Calu3 (cell line): ENCODE data around the gene KIF18B. TPM values are rescaled to one million over a fixed set of nuclear protein-coding genes. Genes with fewer than 3 reads are reported as not detected.

Experiments
- BruUV-seq: library from RNA; stranded (reverse); fragments of 400-500 nt; replicated peaks from 2 replicates; lab custom pipeline; 2021; lab: Mats Ljungman, UMichigan
- CTCF ChIA-PET: fragments of 300-600 bp; sonication (Branson Sonifier 250); formaldehyde crosslinking; loops from one replicate; lab custom pipeline; 2022; ENCODE audit warnings: antibody characterized with exemption; lab: Charles Lee
- DNase-seq: peaks from one replicate; pipeline ENCODE4 v3.0.0; 2022
- H3K27ac Mint-ChIP-seq: one replicate; pipeline ENCODE4 v1.8.0; 2022; ENCODE audit warnings: mixed read lengths; ENCODE audit not compliant: unreplicated experiment
- H3K27me3 Mint-ChIP-seq: one replicate; pipeline ENCODE4 v1.8.0; 2022; ENCODE audit warnings: mixed read lengths; ENCODE audit not compliant: unreplicated experiment
- H3K36me3 Mint-ChIP-seq: one replicate; pipeline ENCODE4 v1.8.0; 2022; ENCODE audit warnings: mild to moderate bottlenecking, moderate library complexity, mixed read lengths; ENCODE audit not compliant: insufficient read depth, unreplicated experiment
- H3K4me1 Mint-ChIP-seq: one replicate; pipeline ENCODE4 v1.8.0; 2022; ENCODE audit warnings: mild to moderate bottlenecking, low read depth, mixed read lengths; ENCODE audit not compliant: unreplicated experiment
- H3K4me3 Mint-ChIP-seq: one replicate; pipeline ENCODE4 v1.8.0; 2022; ENCODE audit warnings: mild to moderate bottlenecking, low read depth, moderate library complexity, mixed read lengths; ENCODE audit not compliant: unreplicated experiment
- H3K9me3 Mint-ChIP-seq: one replicate; pipeline ENCODE4 v1.8.0; 2022; ENCODE audit warnings: low read depth, mixed read lengths; ENCODE audit not compliant: unreplicated experiment
- intact Hi-C: fragments of 100-400 bp; cut with micrococcal nuclease; formaldehyde crosslinking; loops from one replicate; pipeline ENCODE4 v1.10.0; 2022; ENCODE audit not compliant: unreplicated experiment
- total RNA-seq: library from RNA; stranded (reverse); gene quantifications from 2 replicates; pipeline ENCODE4 v1.2.3, GENCODE V29; 2022
- TF ChIP-seq, protein P1 (sequence below): fragments of 200-600 bp; IDR thresholded peaks from one replicate; pipeline ENCODE4 v1.8.0; 2022; ENCODE audit warnings: antibody characterized with exemption; ENCODE audit not compliant: unreplicated experiment

KIF18B gene
- total RNA-seq, 1 experiment from 2014 or later = 84.6 TPM

DNA sequence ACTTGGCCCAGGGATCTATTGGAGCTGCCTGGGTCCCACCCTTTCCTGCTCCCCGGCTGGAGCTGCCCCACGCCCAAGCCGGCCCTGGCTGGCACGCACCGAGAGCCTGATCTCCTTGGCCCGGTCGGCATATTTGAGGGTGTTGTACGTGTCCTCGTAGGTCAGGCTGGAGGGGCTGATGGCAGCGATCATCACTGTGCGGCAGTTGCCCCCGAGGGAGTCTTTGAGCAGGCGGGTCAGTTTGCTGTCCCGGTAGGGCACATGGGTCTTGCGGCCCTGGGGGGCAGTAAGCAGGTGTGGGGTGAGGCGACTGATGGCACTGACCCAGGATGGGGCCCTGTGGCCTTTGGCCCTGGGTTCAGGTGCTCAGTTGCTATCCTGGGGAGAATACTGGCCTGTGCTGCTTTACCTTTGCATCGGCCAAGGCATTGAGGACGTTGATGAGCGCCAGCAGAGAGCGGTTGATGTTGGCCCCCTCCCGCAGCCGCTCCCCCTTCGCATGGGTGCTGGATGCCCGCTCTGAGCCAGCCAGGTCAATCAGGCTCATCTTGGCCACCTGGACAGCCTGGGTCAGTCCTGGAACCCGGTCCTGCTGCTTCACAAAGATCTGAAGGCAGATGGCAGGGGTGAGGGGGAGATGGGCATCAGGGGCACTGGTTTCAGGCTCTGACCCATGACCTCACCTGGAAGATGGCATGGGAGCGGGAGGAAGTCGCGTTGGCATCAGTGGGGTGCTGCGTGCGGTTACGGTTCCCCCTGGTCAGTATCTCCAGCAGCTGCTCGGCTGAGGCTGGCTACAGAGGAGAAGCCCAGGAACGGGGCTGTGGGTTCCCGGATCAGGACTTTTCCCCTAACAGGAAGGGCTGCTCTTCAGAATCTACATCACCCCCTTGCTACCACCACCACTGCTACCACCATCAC is 13.5 kb downstream of the KIF18B start:
- TF ChIP-seq, protein P1, sequence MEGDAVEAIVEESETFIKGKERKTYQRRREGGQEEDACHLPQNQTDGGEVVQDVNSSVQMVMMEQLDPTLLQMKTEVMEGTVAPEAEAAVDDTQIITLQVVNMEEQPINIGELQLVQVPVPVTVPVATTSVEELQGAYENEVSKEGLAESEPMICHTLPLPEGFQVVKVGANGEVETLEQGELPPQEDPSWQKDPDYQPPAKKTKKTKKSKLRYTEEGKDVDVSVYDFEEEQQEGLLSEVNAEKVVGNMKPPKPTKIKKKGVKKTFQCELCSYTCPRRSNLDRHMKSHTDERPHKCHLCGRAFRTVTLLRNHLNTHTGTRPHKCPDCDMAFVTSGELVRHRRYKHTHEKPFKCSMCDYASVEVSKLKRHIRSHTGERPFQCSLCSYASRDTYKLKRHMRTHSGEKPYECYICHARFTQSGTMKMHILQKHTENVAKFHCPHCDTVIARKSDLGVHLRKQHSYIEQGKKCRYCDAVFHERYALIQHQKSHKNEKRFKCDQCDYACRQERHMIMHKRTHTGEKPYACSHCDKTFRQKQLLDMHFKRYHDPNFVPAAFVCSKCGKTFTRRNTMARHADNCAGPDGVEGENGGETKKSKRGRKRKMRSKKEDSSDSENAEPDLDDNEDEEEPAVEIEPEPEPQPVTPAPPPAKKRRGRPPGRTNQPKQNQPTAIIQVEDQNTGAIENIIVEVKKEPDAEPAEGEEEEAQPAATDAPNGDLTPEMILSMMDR = no peak
- CTCF ChIA-PET = interaction anchor here (0.7 kb wide), 1 partner anchor 105 kb away, joined by 3 read pairs; no protein-coding TSS in a partner anchor
- BruUV-seq = no TSS peak
- H3K9me3 Mint-ChIP-seq = no peaks in the 10 kb centered on the region
- H3K4me1 Mint-ChIP-seq = no peaks in the 10 kb centered on the region
- H3K36me3 Mint-ChIP-seq = peaks cover 24% of the 10 kb centered on the region
- no peaks in the 10 kb centered on the region for H3K27me3 Mint-ChIP-seq
- DNase-seq = no peak
- H3K27ac Mint-ChIP-seq = no peak overlapping the region
- intact Hi-C loops = no loop called here
- H3K4me3 Mint-ChIP-seq = no peak overlapping the region

DNA sequence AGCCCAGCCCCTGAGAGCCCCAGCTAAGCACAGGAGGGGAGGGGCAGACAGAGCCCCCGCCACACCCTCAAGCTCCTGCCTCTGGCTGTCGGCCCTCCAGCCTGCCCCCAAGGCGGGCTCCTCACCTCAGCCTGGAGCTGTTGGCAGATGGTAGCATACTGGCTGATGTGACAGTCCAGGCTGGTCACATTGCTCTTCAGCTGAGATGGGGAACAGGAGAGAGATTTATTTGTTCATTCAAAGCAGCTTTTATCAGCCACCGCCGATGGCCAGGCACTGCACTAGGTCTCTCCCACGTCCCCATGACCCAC is 14.8 kb downstream of the KIF18B start:
- no peak overlapping the region for H3K27ac Mint-ChIP-seq
- intact Hi-C loops = no loop called here
- no peak for DNase-seq
- CTCF ChIA-PET = interaction anchor here (0.5 to 1.5 kb wide), 2 partner anchors 12 to 269 kb away, joined by 4 to 5 read pairs; no protein-coding TSS in a partner anchor
- peaks cover 16% of the 10 kb centered on the region for H3K36me3 Mint-ChIP-seq
- no peaks in the 10 kb centered on the region for H3K4me1 Mint-ChIP-seq
- no peaks in the 10 kb centered on the region for H3K9me3 Mint-ChIP-seq
- no peak overlapping the region for H3K4me3 Mint-ChIP-seq
- H3K27me3 Mint-ChIP-seq = no peaks in the 10 kb centered on the region
- TF ChIP-seq, protein P1 = no peak
- BruUV-seq = no TSS peak

DNA sequence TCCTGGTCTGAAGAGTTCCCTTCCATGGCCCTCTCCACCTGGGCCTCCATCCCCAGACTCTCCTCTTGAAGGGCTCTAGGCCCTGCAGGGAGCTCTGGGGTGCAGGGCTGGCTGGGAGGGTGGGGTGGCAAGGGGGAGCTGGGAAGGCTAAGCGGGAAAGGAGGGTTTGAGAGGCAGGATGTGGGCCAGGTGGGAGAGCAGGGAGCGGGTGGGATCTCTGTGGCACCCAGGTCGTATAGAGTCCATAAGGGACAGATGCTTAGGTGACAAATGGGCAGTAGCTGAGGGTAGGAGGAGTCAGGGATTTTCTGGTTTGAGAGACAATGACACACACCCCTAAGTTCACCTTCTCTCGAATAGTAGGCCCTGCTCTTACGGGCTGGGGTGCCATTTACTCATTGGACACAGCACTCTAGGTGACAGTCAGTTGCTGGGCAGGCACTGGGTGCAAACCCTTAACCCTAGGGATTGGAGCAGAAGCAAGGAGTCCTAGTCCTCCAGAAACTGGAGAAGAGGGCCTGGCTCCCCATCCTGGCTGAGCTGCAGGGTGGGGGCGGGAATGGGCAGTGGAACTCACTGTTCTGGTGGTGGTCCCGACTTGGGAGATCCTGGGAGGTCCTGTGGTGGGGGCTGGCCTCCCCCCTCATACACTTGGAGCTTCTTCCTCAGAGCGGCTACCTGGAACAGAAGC is 15.3 kb downstream of the KIF18B start:
- H3K27me3 Mint-ChIP-seq = no peaks in the 10 kb centered on the region

DNA sequence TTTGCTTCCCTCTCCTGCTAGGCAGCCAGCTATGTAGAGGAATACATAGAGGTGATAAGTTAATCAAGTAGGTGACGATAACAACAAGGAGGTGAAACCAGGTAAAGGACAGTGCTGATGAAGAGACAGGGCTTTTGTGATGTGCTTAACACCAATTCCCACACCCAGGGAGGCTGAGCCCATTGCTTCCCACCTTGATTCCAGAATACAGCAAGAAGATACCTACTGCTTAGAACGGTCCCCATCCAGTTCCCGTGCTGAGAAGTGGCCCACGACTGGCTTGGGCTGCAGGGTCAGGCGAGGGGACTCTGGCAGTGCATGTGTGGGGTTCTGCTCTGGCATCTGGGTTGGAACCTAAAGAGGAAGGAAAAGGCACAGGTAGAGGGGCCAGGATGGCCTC is 16.2 kb downstream of the KIF18B start:
- H3K4me3 Mint-ChIP-seq = no peak overlapping the region
- H3K27me3 Mint-ChIP-seq = no peaks in the 10 kb centered on the region
- H3K9me3 Mint-ChIP-seq = no peaks in the 10 kb centered on the region
- H3K36me3 Mint-ChIP-seq = peaks cover 15% of the 10 kb centered on the region
- no peak overlapping the region for H3K27ac Mint-ChIP-seq
- TF ChIP-seq, protein P1 = no peak
- DNase-seq = no peak
- BruUV-seq = no TSS peak
- CTCF ChIA-PET = interaction anchor here (0.6 to 1.5 kb wide), 4 partner anchors 10 to 449 kb away, joined by 3 to 5 read pairs (median 4); no protein-coding TSS in a partner anchor
- intact Hi-C loops = no loop called here
- H3K4me1 Mint-ChIP-seq = no peaks in the 10 kb centered on the region

More for the DNA sequence above, 15.3 kb downstream of the KIF18B start:
- H3K27ac Mint-ChIP-seq = no peak overlapping the region
- H3K4me3 Mint-ChIP-seq = no peak overlapping the region
- H3K36me3 Mint-ChIP-seq = peaks cover 16% of the 10 kb centered on the region
- TF ChIP-seq, protein P1 = no peak
- no TSS peak for BruUV-seq
- intact Hi-C loops = no loop called here
- no peak for DNase-seq
- CTCF ChIA-PET = interaction anchor here (0.5 to 1.5 kb wide), 2 partner anchors 12 to 269 kb away, joined by 4 to 5 read pairs; no protein-coding TSS in a partner anchor
- H3K4me1 Mint-ChIP-seq = no peaks in the 10 kb centered on the region
- H3K9me3 Mint-ChIP-seq = no peaks in the 10 kb centered on the region
